ENCODE data around the gene PLD1.
A peak's percentile ranks its signal among the peaks of the same experiment; 100 is the strongest.
"Not testable (repeated sequence)": the region's sequence is repeated elsewhere in the genome, so short reads cannot be mapped to it uniquely, and the experiment has no call there.

Gene PLD1

GRCh38 chr3:171640520-171641412 lies 169.5 kb downstream of the PLD1 start:
- Histone ChIP-seq H3K4me3 (ENCODE audit: low read depth, low read length) (no peak overlapping the region), H3K27ac (peak overlapping the region; percentile 32), H3K36me3 (no peaks in the 10 kb centered on the region), H3K9me3 (ENCODE audit: severe bottlenecking) (peaks cover 2% of the 10 kb centered on the region), H3K27me3 (ENCODE audit: insufficient read depth, low read depth, severe bottlenecking) (no peaks in the 10 kb centered on the region)
- peak; percentile 27 for TF ChIP-seq CTCF (IDR thresholded peaks at IDR 0.05; ENCODE audit: low read depth, low read length)
- DNase-seq = peak; percentile 64

- Histone ChIP-seq H3K27me3 (ENCODE audit: insufficient read depth, low read depth, severe bottlenecking) (no peaks in the 10 kb centered on the region), H3K36me3 (no peaks in the 10 kb centered on the region), H3K4me3 (ENCODE audit: low read depth, low read length) (no peak overlapping the region), H3K9me3 (ENCODE audit: severe bottlenecking) (peaks cover 2% of the 10 kb centered on the region), H3K27ac (no peak overlapping the region)
- no peak for DNase-seq
- TF ChIP-seq CTCF (IDR thresholded peaks at IDR 0.05; ENCODE audit: low read depth, low read length) = no peak
Observed at GRCh38 chr3:171636666-171637065, 173.6 kb downstream of the PLD1 start.

- no peaks in the 10 kb centered on the region for H3K9me3 ChIP-seq (ENCODE audit: severe bottlenecking)
- no peak for TF ChIP-seq CTCF (IDR thresholded peaks at IDR 0.05; ENCODE audit: low read depth, low read length)
- no peaks in the 10 kb centered on the region for H3K36me3 ChIP-seq
- no peaks in the 10 kb centered on the region for H3K27me3 ChIP-seq (ENCODE audit: insufficient read depth, low read depth, severe bottlenecking)
- H3K4me3 ChIP-seq (ENCODE audit: low read depth, low read length) = no peak overlapping the region
- H3K27ac ChIP-seq = no peak overlapping the region
- no peak for DNase-seq
Observed at GRCh38 chr3:171632766-171633165, 177.5 kb downstream of the PLD1 start.

GRCh38 chr3:171626799-171627198 lies 183.5 kb downstream of the PLD1 start:
- H3K27me3 ChIP-seq (ENCODE audit: insufficient read depth, low read depth, severe bottlenecking); H3K4me3 ChIP-seq (ENCODE audit: low read depth, low read length); DNase-seq; H3K36me3 ChIP-seq; H3K27ac ChIP-seq; H3K9me3 ChIP-seq (ENCODE audit: severe bottlenecking): not testable (repeated sequence)

- no peak overlapping the region for H3K4me3 ChIP-seq (ENCODE audit: low read depth, low read length)
- no peak overlapping the region for H3K27ac ChIP-seq
- H3K36me3 ChIP-seq = no peaks in the 10 kb centered on the region
- TF ChIP-seq CTCF (IDR thresholded peaks at IDR 0.05; ENCODE audit: low read depth, low read length) = no peak
- H3K27me3 ChIP-seq (ENCODE audit: insufficient read depth, low read depth, severe bottlenecking) = no peaks in the 10 kb centered on the region
- no peak for DNase-seq
- H3K9me3 ChIP-seq (ENCODE audit: severe bottlenecking) = peaks cover 2% of the 10 kb centered on the region
Observed at GRCh38 chr3:171622126-171622525, 188.2 kb downstream of the PLD1 start.

GRCh38 chr3:171620825-171621434 lies 189.4 kb downstream of the PLD1 start:
- no peak for TF ChIP-seq CTCF (IDR thresholded peaks at IDR 0.05; ENCODE audit: low read depth, low read length)
- DNase-seq = no peak
- peaks cover 2% of the 10 kb centered on the region for H3K9me3 ChIP-seq (ENCODE audit: severe bottlenecking)
- H3K4me3 ChIP-seq (ENCODE audit: low read depth, low read length) = no peak overlapping the region
- H3K27ac ChIP-seq = no peak overlapping the region
- no peaks in the 10 kb centered on the region for H3K27me3 ChIP-seq (ENCODE audit: insufficient read depth, low read depth, severe bottlenecking)
- no peaks in the 10 kb centered on the region for H3K36me3 ChIP-seq

Data from WERI-Rb-1 (cell line).